T-helper 9 cell (primary cell): Measurements from ENCODE around the gene TSPAN9.

Experiments used
- DNase-seq: peaks from one replicate; pipeline ENCODE4 v3.0.0-alpha.2; 2020

TSPAN9 gene

GRCh38 chr12:3192221-3192620, 115.0 kb downstream of the TSPAN9 start:
- no peak for DNase-seq

GRCh38 chr12:3193131-3193530, 116.0 kb downstream of the TSPAN9 start:
- no peak for DNase-seq

- DNase-seq, result no peak
Observed at GRCh38 chr12:3193755-3194154, 116.6 kb downstream of the TSPAN9 start.

- DNase-seq, result no peak
Observed at GRCh38 chr12:3195337-3195736, 118.2 kb downstream of the TSPAN9 start.

GRCh38 chr12:3195859-3196483, 118.8 kb downstream of the TSPAN9 start:
- no peak for DNase-seq

GRCh38 chr12:3196488-3196887, 119.3 kb downstream of the TSPAN9 start:
- DNase-seq, result no peak

- DNase-seq, result no peak
Observed at GRCh38 chr12:3197131-3197818, 120.1 kb downstream of the TSPAN9 start.

- no peak for DNase-seq
Observed at GRCh38 chr12:3199551-3200031, 122.4 kb downstream of the TSPAN9 start.

- DNase-seq, result no peak
Observed at GRCh38 chr12:3200032-3200617, 122.9 kb downstream of the TSPAN9 start.

GRCh38 chr12:3200814-3201233, 123.6 kb downstream of the TSPAN9 start:
- DNase-seq, result no peak

- no peak for DNase-seq
Observed at GRCh38 chr12:3201339-3202051, 124.3 kb downstream of the TSPAN9 start.

- DNase-seq, result no peak
Observed at GRCh38 chr12:3202096-3202495, 124.9 kb downstream of the TSPAN9 start.

GRCh38 chr12:3202734-3203446, 125.7 kb downstream of the TSPAN9 start:
- DNase-seq, result peak; percentile 45

- DNase-seq, result no peak
Observed at GRCh38 chr12:3203713-3204112, 126.5 kb downstream of the TSPAN9 start.

- no peak for DNase-seq
Observed at GRCh38 chr12:3204143-3204542, 127.0 kb downstream of the TSPAN9 start.

- no peak for DNase-seq
Observed at GRCh38 chr12:3204730-3205531, 127.8 kb downstream of the TSPAN9 start.

- no peak for DNase-seq
Observed at GRCh38 chr12:3205742-3206519, 128.8 kb downstream of the TSPAN9 start.

- DNase-seq, result no peak
Observed at GRCh38 chr12:3206536-3207072, 129.4 kb downstream of the TSPAN9 start.

GRCh38 chr12:3207175-3207574, 130.0 kb downstream of the TSPAN9 start:
- no peak for DNase-seq

GRCh38 chr12:3207858-3208257, 130.7 kb downstream of the TSPAN9 start:
- no peak for DNase-seq

- no peak for DNase-seq
Observed at GRCh38 chr12:3213188-3213587, 136.0 kb downstream of the TSPAN9 start.
